Stomach smooth muscle (tissue), 2 donors: Measurements from ENCODE around the gene MRPS25.
"Not testable (repeated sequence)": the region's sequence is repeated elsewhere in the genome, so short reads cannot be mapped to it uniquely, and the experiment has no call there.

Experiments used
- H3K27ac ChIP-seq: one replicate; pipeline ENCODE4 v1.7.0; 2013; ENCODE audit warnings: mild to moderate bottlenecking, low read length, inconsistent platforms
- H3K27me3 ChIP-seq, 2 donors: one replicate each; pipeline ENCODE4 v1.7.0; 2013; ENCODE audit warnings: low read length in 2 of 2; ENCODE audit not compliant: insufficient read depth in 2 of 2, control insufficient read depth in 1 of 2
- H3K36me3 ChIP-seq, 2 donors: one replicate each; pipeline ENCODE4 v1.7.0; 2013; ENCODE audit warnings: low read length in 2 of 2; ENCODE audit not compliant: control insufficient read depth in 2 of 2, insufficient read depth in 2 of 2
- H3K4me1 ChIP-seq: one replicate; pipeline ENCODE4 v1.7.0; 2013; ENCODE audit warnings: low read length; ENCODE audit not compliant: control insufficient read depth, insufficient read depth
- H3K4me3 ChIP-seq, 2 donors: one replicate each; pipeline ENCODE4 v1.7.0; 2013; ENCODE audit warnings: low read length in 2 of 2
- H3K9ac ChIP-seq, 2 donors: one replicate each; pipeline ENCODE4 v1.7.0; 2013; ENCODE audit warnings: low read length in 2 of 2, mild to moderate bottlenecking in 1 of 2
- H3K9me3 ChIP-seq, 2 donors: one replicate each; pipeline ENCODE4 v1.7.0; 2013; ENCODE audit warnings: low read length in 2 of 2; ENCODE audit not compliant: control insufficient read depth in 2 of 2
- donor health status: healthy.
- donor health status: Pancreatic carcinoma.

Gene MRPS25

DNA sequence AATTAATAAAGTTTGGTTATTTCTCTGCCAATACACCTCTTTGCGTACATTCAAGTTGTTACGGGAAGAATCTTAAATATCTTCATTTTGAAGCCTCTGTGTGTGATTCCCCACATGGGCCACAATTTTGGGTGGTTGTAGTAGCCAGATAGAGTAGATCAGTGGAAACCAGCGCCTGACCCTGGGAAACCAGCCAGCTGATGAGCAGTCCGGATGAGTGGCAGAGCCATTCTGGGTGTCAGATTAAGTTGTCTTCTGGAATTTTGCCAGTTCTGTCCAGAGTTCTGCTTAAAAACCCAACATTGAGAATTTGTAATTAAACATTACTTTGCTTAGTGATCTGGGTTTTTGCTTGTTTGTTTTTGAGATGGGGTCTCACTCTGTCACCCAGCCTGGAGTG lies 49.7 kb downstream of the MRPS25 start:
- H3K9me3 ChIP-seq, result no peaks in the 10 kb centered on the region
- no peak overlapping the region for H3K9ac ChIP-seq
- no peaks in the 10 kb centered on the region for H3K27me3 ChIP-seq
- no peaks in the 10 kb centered on the region for H3K4me1 ChIP-seq
- no peak overlapping the region for H3K4me3 ChIP-seq
- no peak overlapping the region for H3K27ac ChIP-seq
- H3K36me3 ChIP-seq, result peaks cover 24 to 44% of the 10 kb centered on the region in 2 donors

GRCh38 chr3:15014606-15015328 lies 50.3 kb downstream of the MRPS25 start:
- Histone ChIP-seq H3K4me1 (no peaks in the 10 kb centered on the region), H3K36me3 (peaks cover 24 to 38% of the 10 kb centered on the region in 2 donors), H3K27me3 (no peaks in the 10 kb centered on the region), H3K4me3 (no peak overlapping the region), H3K9ac (no peak overlapping the region), H3K27ac (no peak overlapping the region), H3K9me3 (no peaks in the 10 kb centered on the region)

GRCh38 chr3:15011174-15011573 lies 53.9 kb downstream of the MRPS25 start:
- no peak overlapping the region for H3K27ac ChIP-seq
- H3K4me1 ChIP-seq, result peaks cover 2% of the 10 kb centered on the region
- H3K9ac ChIP-seq, result no peak overlapping the region
- no peaks in the 10 kb centered on the region for H3K9me3 ChIP-seq
- no peak overlapping the region for H3K4me3 ChIP-seq
- H3K36me3 ChIP-seq, result peaks cover 17 to 35% of the 10 kb centered on the region in 2 donors
- no peaks in the 10 kb centered on the region for H3K27me3 ChIP-seq

DNA sequence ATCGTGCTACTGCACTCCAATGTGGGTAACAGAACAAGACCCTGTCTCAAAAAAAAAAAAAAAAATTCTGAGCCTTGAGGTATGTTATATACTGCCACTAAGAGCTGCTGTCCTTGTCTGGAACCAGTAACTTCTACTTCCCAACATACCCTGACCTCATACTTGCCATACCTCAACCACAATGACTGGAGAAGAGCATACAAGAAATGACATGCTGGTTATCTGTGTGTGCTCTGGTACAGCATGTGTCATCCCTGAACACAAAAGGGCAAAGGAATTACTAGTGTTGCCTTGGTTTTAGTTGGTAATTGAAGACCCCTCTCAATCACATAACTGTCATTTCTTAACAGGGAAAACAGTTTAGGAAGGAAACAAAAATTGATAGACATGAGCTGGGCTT lies 54.5 kb downstream of the MRPS25 start:
- Histone ChIP-seq H3K27me3 (no peaks in the 10 kb centered on the region), H3K36me3 (peaks cover 14 to 37% of the 10 kb centered on the region in 2 donors), H3K9ac (no peak overlapping the region), H3K9me3 (no peaks in the 10 kb centered on the region), H3K27ac (no peak overlapping the region), H3K4me3 (no peak overlapping the region), H3K4me1 (peaks cover 2% of the 10 kb centered on the region)

- H3K27me3 ChIP-seq, result no peaks in the 10 kb centered on the region
- H3K9ac ChIP-seq, result no peak overlapping the region
- H3K9me3 ChIP-seq, result peaks cover 0 to 4% of the 10 kb centered on the region in 2 donors
- peaks cover 2% of the 10 kb centered on the region for H3K4me1 ChIP-seq
- no peak overlapping the region for H3K27ac ChIP-seq
- peaks cover 11 to 27% of the 10 kb centered on the region in 2 donors for H3K36me3 ChIP-seq
- no peak overlapping the region for H3K4me3 ChIP-seq
Observed at GRCh38 chr3:15009167-15009566, 55.9 kb downstream of the MRPS25 start.

GRCh38 chr3:15007681-15008141 lies 57.4 kb downstream of the MRPS25 start:
- Histone ChIP-seq H3K4me3 (no peak overlapping the region), H3K27ac (no peak overlapping the region), H3K4me1 (peaks cover 2% of the 10 kb centered on the region), H3K9me3 (peaks cover 0 to 4% of the 10 kb centered on the region in 2 donors), H3K36me3 (peaks cover 3 to 20% of the 10 kb centered on the region in 2 donors), H3K9ac (no peak overlapping the region), H3K27me3 (no peaks in the 10 kb centered on the region)

DNA sequence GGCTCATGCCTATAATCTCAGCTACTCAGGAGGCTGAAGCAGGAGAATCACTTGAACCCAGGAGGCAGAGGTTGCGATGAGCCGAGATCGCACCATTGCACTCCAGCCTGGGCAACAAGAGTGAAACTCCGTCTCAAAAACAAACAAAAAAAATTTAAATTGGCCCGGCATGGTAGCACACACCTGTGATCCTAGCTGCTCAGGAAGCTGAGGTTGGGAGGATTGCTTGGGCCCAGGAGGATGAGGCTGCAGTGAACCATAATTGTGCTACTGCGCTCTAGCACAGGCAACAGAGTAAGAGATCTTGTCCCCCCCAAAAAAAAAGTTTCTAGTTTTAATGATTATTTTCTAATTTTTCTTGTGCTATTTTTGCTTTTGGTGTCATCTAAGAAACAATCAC lies 65.9 kb downstream of the MRPS25 start:
- not testable (repeated sequence) for H3K4me1 ChIP-seq, H3K27ac ChIP-seq, H3K4me3 ChIP-seq, H3K9me3 ChIP-seq, H3K36me3 ChIP-seq, H3K9ac ChIP-seq, H3K27me3 ChIP-seq
